Astrocyte of the cerebellum (primary cell): ENCODE data around the gene ALCAM.
A peak's percentile ranks its signal among the peaks of the same experiment; 100 is the strongest.

Experiments
- DNase-seq: peaks from one replicate; pipeline ENCODE4 v3.0.0-alpha.2; 2011; ENCODE audit warnings: low read depth
- H3K4me3 ChIP-seq: 2 replicates; pipeline ENCODE4 v1.5.1; 2011; ENCODE audit warnings: mild to moderate bottlenecking, low read depth, low read length, moderate library complexity
- CTCF ChIP-seq: IDR thresholded peaks from 2 replicates; pipeline ENCODE4 v1.5.1; 2012; ENCODE audit warnings: low read length, low read depth, moderate library complexity, mild to moderate bottlenecking; ENCODE audit errors: missing control alignments
- in situ Hi-C: cut with HindIII; loops from 2 replicates; pipeline ENCODE4 v1.10.0; 2017; ENCODE audit warnings: low sequenced_read_pairs

ALCAM gene

GRCh38 chr3:105490045-105490444 is 123.3 kb downstream of the ALCAM start:
- in situ Hi-C loops, result no loop called here
- no peak overlapping the region for H3K4me3 ChIP-seq
- no peak for DNase-seq
- no peak for TF ChIP-seq CTCF

GRCh38 chr3:105493305-105493892 is 126.7 kb downstream of the ALCAM start:
- in situ Hi-C loops, result no loop called here
- DNase-seq, result no peak
- no peak for TF ChIP-seq CTCF

GRCh38 chr3:105495021-105495420 is 128.3 kb downstream of the ALCAM start:
- in situ Hi-C loops, result no loop called here
- DNase-seq, result peak; percentile 19
- H3K4me3 ChIP-seq, result no peak overlapping the region
- TF ChIP-seq CTCF, result peak; percentile 6

More at GRCh38 chr3:105493305-105493892, 126.7 kb downstream of the ALCAM start:
- no peak overlapping the region for H3K4me3 ChIP-seq

DNA sequence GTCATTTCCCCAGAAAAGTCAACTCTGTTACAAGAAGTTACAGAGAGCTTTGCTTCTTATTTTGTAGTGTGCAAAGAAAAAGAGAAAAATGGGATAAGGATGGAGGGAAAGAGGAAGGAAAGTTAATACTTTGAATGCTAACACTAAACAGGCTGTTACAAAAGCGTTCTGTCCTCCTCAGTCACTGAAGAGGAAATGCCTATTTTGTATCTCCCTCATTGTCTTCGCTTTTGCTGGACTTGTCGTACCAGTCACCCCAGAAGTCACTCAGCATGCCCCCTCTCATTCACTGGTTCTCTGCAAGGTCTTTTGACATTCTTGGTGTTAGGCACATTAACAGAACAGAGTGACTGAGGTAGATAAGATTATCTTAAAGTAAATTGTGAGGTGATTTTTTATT is 129.6 kb downstream of the ALCAM start:
- no peak for DNase-seq
- no peak overlapping the region for H3K4me3 ChIP-seq
- in situ Hi-C loops, result no loop called here
- no peak for TF ChIP-seq CTCF

- in situ Hi-C loops, result no loop called here
- no peak for TF ChIP-seq CTCF
These were observed 130.7 kb downstream of the ALCAM start for GRCh38 chr3:105497386-105497785.

DNA sequence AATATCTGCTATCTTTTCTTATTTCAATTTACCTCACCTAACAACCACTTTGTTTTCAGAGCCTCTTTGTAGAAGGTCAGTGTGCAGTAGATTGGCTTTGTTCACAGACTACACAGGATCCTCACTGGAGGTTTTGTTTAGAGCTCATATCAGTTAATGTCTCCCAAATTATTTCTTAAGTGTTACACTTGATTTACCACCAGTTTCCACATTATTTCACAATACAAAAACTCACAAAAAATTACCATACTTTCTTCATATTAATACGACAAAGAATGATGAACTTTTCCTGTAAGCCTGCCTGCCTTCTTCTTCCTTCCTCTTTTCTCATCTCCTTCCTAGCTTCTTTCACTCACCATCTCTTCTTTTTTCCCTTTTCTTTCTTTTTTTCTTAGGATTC is 133.3 kb downstream of the ALCAM start:
- TF ChIP-seq CTCF, result no peak
- DNase-seq, result no peak
- H3K4me3 ChIP-seq, result no peak overlapping the region
- in situ Hi-C loops, result no loop called here

More at GRCh38 chr3:105497386-105497785, 130.7 kb downstream of the ALCAM start:
- no peak for DNase-seq
- H3K4me3 ChIP-seq, result no peak overlapping the region
